ENCODE measurements around the gene SYT3.

DNA sequence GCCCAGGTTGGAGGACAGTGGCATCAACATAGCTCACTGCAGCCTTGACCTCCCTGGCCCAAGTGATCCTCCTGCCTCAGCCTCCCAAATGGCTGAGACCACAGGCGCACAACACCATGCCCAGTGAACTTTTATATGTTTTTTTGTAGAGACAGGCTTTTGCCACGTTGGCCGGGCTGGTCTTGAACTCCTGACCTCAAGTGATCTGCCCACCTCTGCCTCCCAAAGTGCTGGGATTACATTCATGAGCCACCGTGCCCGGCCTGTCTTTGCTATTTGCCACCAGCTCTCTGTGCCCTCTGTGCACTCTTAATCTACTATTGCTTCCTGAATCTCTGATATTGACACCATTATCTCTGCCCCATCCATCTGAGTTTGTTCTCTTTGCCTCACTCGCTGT lies 37.2 kb downstream of the SYT3 start:
- TF ChIP-seq, protein P1, sequence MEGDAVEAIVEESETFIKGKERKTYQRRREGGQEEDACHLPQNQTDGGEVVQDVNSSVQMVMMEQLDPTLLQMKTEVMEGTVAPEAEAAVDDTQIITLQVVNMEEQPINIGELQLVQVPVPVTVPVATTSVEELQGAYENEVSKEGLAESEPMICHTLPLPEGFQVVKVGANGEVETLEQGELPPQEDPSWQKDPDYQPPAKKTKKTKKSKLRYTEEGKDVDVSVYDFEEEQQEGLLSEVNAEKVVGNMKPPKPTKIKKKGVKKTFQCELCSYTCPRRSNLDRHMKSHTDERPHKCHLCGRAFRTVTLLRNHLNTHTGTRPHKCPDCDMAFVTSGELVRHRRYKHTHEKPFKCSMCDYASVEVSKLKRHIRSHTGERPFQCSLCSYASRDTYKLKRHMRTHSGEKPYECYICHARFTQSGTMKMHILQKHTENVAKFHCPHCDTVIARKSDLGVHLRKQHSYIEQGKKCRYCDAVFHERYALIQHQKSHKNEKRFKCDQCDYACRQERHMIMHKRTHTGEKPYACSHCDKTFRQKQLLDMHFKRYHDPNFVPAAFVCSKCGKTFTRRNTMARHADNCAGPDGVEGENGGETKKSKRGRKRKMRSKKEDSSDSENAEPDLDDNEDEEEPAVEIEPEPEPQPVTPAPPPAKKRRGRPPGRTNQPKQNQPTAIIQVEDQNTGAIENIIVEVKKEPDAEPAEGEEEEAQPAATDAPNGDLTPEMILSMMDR (IDR thresholded peaks at IDR 0.05; ENCODE audit: poor library complexity, severe bottlenecking) = no peak
- TF ChIP-seq POLR2AphosphoS5 (IDR thresholded peaks at IDR 0.05) = no peak
- TF ChIP-seq EZH2 (IDR thresholded peaks at IDR 0.05; ENCODE audit: borderline replicate concordance, insufficient read depth, low read length, poor library complexity, severe bottlenecking) = no peak
